Panc1 (cell line): Measurements from ENCODE around the gene ADCY9. TPM values are rescaled to one million over a fixed set of nuclear protein-coding genes. Genes with fewer than 3 reads are reported as not detected.

Experiments
- ATAC-seq: fragments of 200-7000 bp; cut with Tn5 transposase; 2 replicates; pipeline ENCODE4 v1.9.1; 2020; ENCODE audit warnings: mild to moderate bottlenecking, moderate library complexity
- BruUV-seq: library from RNA; stranded (reverse); fragments of 400-500 nt; replicated peaks from 2 replicates; lab custom pipeline; 2021; lab: Mats Ljungman, UMichigan
- CTCF ChIA-PET: fragments of 300-600 bp; sonication (Branson Sonifier 250); formaldehyde crosslinking; loops from one replicate; lab custom pipeline; 2022; ENCODE audit warnings: antibody characterized with exemption; lab: Charles Lee
- POLR2A ChIA-PET: fragments of 300-600 bp; sonication (Branson Sonifier 250); formaldehyde crosslinking; loops from one replicate; lab custom pipeline; 2022; ENCODE audit warnings: antibody characterized with exemption; lab: Charles Lee
- DNase-seq: peaks from one replicate; pipeline ENCODE4 v3.0.0-alpha.2; 2010; ENCODE audit warnings: low read depth, low spot score
- H3K27ac ChIP-seq: 2 replicates; pipeline ENCODE4 v1.5.1; 2011; ENCODE audit warnings: mild to moderate bottlenecking, low read length, inconsistent platforms
- H3K27me3 ChIP-seq: fragments of 200-500 bp; sonication (Bioruptor generic); 2 replicates; pipeline ENCODE4 v1.6.0; 2014; ENCODE audit warnings: low read length, inconsistent platforms; ENCODE audit not compliant: control insufficient read depth, insufficient read depth
- H3K36me3 ChIP-seq: fragments of 200-500 bp; sonication (Bioruptor generic); 2 replicates; pipeline ENCODE4 v1.5.1; 2014; ENCODE audit warnings: inconsistent platforms, mild to moderate bottlenecking, low read length, moderate library complexity; ENCODE audit not compliant: control insufficient read depth, insufficient read depth
- H3K4me1 ChIP-seq: 2 replicates; pipeline ENCODE4 v1.5.1; 2011; ENCODE audit warnings: inconsistent platforms, mild to moderate bottlenecking, low read length, moderate library complexity; ENCODE audit not compliant: control insufficient read depth, insufficient read depth
- H3K4me3 ChIP-seq, 2 experiments: 2 replicates each; pipeline ENCODE4 v1.5.1; 2011 to 2012; ENCODE audit warnings: low read depth in 2 of 2, low read length in 2 of 2, mild to moderate bottlenecking in 2 of 2, inconsistent platforms in 1 of 2, moderate library complexity in 1 of 2
- H3K9me3 ChIP-seq: fragments of 200-500 bp; sonication (Bioruptor generic); 2 replicates; pipeline ENCODE4 v1.5.1; 2014; ENCODE audit warnings: low read depth, mild to moderate bottlenecking, inconsistent platforms, low read length, moderate library complexity; ENCODE audit not compliant: control insufficient read depth, insufficient read depth
- POLR2AphosphoS5 ChIP-seq: IDR thresholded peaks from 2 replicates; pipeline ENCODE4 v1.6.1; 2012; ENCODE audit warnings: mild to moderate bottlenecking, low read depth, low read length, moderate library complexity
- SIN3A ChIP-seq: IDR thresholded peaks from 2 replicates; pipeline ENCODE4 v1.6.1; 2012; ENCODE audit warnings: low read depth, mild to moderate bottlenecking, low read length, moderate library complexity, borderline replicate concordance; ENCODE audit not compliant: insufficient read depth
- TCF7L2 ChIP-seq: IDR thresholded peaks from 2 replicates; pipeline ENCODE4 v1.6.1; 2011; ENCODE audit warnings: mild to moderate bottlenecking, low read depth, low read length, inconsistent platforms
- in situ Hi-C: cut with HindIII; loops from 2 replicates; pipeline ENCODE4 v1.10.0; 2016; ENCODE audit warnings: low sequenced_read_pairs, low pct_unique_long_range_greater_than_20kb
- intact Hi-C: fragments of 100-400 bp; cut with micrococcal nuclease; formaldehyde crosslinking; loops from one replicate; pipeline ENCODE4 v1.10.0; 2022; ENCODE audit not compliant: unreplicated experiment
- total RNA-seq: library from RNA; stranded (reverse); gene quantifications from one replicate; pipeline ENCODE4 v1.2.1, GENCODE V29; 2021; ENCODE audit not compliant: unreplicated experiment
- TF ChIP-seq, protein P1 (sequence below): fragments of 450-650 bp; IDR thresholded peaks from 2 replicates; pipeline ENCODE4 v1.5.1; 2017; ENCODE audit warnings: mild to moderate bottlenecking
- TF ChIP-seq, protein P2 (sequence below), 2 experiments: IDR thresholded peaks; 2 replicates each; pipeline ENCODE4 v1.6.1; 2011 to 2012; ENCODE audit warnings: low read depth in 2 of 2, control low read depth in 1 of 2, low read length in 1 of 2, mild to moderate bottlenecking in 1 of 2, moderate library complexity in 1 of 2; ENCODE audit not compliant: insufficient read depth in 1 of 2

Gene ADCY9
- total RNA-seq, 1 experiment from 2014 or later, result 29.8 TPM

- CTCF ChIA-PET, result interaction anchor here (0.7 kb wide), 1 partner anchor 36 kb away, joined by 3 read pairs; no protein-coding TSS in a partner anchor
- no peak for ATAC-seq
Observed at GRCh38 chr16:4055748-4056147, 60.5 kb downstream of the ADCY9 start.

GRCh38 chr16:4053301-4053845, 62.9 kb downstream of the ADCY9 start:
- intact Hi-C loops, result no loop called here
- peak overlapping the region; percentile 8 to 34; a peak in 3 of 4 replicates for H3K4me3 ChIP-seq
- H3K27ac ChIP-seq, result peak overlapping the region; percentile 80
- CTCF ChIA-PET, result no interaction called here
- DNase-seq (no peak), ATAC-seq (peak; percentile 81)
- no TSS peak for BruUV-seq
- POLR2A ChIA-PET, result interaction anchor here (0.5 kb wide), 1 partner anchor 37 kb away, joined by 6 read pairs; no protein-coding TSS in a partner anchor
- in situ Hi-C loops, result no loop called here
- no peaks in the 10 kb centered on the region for H3K36me3 ChIP-seq
- H3K27me3 ChIP-seq, result no peaks in the 10 kb centered on the region
- H3K9me3 ChIP-seq, result no peaks in the 10 kb centered on the region
- TF ChIP-seq, protein P1, sequence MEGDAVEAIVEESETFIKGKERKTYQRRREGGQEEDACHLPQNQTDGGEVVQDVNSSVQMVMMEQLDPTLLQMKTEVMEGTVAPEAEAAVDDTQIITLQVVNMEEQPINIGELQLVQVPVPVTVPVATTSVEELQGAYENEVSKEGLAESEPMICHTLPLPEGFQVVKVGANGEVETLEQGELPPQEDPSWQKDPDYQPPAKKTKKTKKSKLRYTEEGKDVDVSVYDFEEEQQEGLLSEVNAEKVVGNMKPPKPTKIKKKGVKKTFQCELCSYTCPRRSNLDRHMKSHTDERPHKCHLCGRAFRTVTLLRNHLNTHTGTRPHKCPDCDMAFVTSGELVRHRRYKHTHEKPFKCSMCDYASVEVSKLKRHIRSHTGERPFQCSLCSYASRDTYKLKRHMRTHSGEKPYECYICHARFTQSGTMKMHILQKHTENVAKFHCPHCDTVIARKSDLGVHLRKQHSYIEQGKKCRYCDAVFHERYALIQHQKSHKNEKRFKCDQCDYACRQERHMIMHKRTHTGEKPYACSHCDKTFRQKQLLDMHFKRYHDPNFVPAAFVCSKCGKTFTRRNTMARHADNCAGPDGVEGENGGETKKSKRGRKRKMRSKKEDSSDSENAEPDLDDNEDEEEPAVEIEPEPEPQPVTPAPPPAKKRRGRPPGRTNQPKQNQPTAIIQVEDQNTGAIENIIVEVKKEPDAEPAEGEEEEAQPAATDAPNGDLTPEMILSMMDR, result no peak
- TF ChIP-seq TCF7L2, result peak; percentile 60
- peaks cover 33% of the 10 kb centered on the region for H3K4me1 ChIP-seq

More at GRCh38 chr16:4055748-4056147, 60.5 kb downstream of the ADCY9 start:
- intact Hi-C loops (no loop called here), in situ Hi-C loops (no loop called here)
- DNase-seq, result no peak
- BruUV-seq, result no TSS peak
- TF ChIP-seq, protein P2, sequence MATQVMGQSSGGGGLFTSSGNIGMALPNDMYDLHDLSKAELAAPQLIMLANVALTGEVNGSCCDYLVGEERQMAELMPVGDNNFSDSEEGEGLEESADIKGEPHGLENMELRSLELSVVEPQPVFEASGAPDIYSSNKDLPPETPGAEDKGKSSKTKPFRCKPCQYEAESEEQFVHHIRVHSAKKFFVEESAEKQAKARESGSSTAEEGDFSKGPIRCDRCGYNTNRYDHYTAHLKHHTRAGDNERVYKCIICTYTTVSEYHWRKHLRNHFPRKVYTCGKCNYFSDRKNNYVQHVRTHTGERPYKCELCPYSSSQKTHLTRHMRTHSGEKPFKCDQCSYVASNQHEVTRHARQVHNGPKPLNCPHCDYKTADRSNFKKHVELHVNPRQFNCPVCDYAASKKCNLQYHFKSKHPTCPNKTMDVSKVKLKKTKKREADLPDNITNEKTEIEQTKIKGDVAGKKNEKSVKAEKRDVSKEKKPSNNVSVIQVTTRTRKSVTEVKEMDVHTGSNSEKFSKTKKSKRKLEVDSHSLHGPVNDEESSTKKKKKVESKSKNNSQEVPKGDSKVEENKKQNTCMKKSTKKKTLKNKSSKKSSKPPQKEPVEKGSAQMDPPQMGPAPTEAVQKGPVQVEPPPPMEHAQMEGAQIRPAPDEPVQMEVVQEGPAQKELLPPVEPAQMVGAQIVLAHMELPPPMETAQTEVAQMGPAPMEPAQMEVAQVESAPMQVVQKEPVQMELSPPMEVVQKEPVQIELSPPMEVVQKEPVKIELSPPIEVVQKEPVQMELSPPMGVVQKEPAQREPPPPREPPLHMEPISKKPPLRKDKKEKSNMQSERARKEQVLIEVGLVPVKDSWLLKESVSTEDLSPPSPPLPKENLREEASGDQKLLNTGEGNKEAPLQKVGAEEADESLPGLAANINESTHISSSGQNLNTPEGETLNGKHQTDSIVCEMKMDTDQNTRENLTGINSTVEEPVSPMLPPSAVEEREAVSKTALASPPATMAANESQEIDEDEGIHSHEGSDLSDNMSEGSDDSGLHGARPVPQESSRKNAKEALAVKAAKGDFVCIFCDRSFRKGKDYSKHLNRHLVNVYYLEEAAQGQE (IDR thresholded peaks at IDR 0.05; ENCODE audit: insufficient read depth in 1 of 2, low read depth in 2 of 2, low read length in 1 of 2), result no peak
- no peak for TF ChIP-seq SIN3A
- TF ChIP-seq, protein P1, result no peak
- no peak for TF ChIP-seq POLR2AphosphoS5
- no peak for TF ChIP-seq TCF7L2
- H3K36me3 ChIP-seq, result no peaks in the 10 kb centered on the region
- no peaks in the 10 kb centered on the region for H3K27me3 ChIP-seq
- H3K27ac ChIP-seq, result no peak overlapping the region
- H3K4me1 ChIP-seq, result peaks cover 47% of the 10 kb centered on the region
- no peak overlapping the region for H3K4me3 ChIP-seq
- POLR2A ChIA-PET, result interaction anchor here (0.7 kb wide), 1 partner anchor 31 kb away, joined by 11 read pairs; no protein-coding TSS in a partner anchor
- peaks cover 5% of the 10 kb centered on the region; the same call in 1 of the 2 replicates for H3K9me3 ChIP-seq
